ENCODE data around the gene CIPC.

Gene CIPC

DNA sequence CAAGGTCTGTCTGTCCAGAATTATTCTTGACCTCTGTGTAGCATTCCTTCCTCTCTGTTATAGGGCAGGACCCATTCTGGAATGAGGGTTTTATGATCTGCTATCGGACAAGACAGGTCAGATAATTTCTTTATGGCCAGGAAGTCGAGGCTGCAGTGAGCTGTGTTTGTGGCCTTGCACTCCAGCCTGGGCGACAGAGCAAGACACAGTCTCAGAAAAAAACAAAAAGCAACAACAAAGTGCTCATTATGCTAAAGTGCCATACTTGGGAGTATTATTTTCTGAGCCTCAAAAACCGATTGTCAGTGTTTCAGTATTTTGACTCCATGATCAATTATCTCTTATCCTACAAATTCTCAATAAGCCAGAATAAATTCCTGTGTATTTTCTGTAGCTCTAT, 4.1 kb downstream of the CIPC start:
- DNase-seq (ENCODE audit: low read depth in 2 of 2): no peak

DNA sequence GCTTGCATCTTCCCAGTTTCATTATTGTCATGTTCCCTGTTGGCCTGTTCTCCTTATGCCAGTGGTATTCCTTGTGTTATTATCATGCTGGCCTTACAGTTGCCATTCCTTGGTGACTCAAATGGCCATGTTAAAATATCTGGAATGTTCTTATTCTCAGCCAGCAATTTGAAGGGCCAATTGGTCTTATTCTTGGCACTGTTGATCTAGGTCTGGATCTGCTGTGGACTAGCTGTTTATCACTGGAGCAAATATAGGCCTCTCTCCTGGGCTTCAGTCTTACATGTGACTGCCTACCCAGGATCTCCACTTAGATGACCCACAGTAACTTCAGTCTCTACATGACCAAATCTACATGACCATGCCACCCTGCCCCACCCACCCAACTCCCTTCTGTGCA, 5.4 kb downstream of the CIPC start:
- no peak for DNase-seq (ENCODE audit: low read depth in 2 of 2)

DNA sequence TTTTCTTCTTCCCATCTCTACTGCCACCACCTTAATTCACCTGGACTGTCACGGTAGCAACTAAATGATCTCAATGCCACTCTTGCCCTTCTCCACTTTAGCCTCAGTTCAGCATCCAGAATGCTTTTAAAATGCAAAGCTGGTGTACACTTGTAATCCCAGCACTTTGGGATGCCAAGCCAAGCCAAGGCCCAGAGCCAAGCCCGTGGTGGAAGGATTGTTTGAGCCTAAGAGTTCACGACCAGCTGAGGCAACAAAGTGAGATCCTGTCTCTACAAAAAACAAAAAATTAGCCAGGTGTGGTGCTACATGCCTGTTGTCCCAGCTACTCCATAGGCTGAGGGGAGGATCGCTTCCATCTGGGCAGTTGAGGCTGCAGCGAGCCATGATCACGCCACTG, 5.9 kb downstream of the CIPC start:
- DNase-seq (ENCODE audit: low read depth in 2 of 2): no peak

DNA sequence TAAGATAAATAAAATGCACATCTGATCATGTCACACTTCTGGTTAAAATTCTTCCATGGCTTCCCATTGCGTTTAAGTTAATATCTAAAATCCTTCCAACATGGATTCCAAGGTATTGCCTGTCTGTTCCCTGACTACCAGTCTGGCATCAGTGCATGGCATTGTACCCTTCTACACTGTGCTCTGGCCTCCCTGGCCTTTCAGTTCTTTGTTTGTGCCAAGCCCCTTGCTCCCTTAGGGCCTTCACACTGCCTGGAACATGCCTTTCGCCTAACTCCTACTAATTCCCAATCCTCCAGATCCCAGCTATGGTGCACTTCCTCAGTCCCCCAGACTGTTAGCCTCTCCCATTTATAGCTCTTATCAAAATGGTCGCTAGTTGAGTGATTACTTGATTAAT, 6.3 kb downstream of the CIPC start:
- no peak for DNase-seq (ENCODE audit: low read depth in 2 of 2)

DNA sequence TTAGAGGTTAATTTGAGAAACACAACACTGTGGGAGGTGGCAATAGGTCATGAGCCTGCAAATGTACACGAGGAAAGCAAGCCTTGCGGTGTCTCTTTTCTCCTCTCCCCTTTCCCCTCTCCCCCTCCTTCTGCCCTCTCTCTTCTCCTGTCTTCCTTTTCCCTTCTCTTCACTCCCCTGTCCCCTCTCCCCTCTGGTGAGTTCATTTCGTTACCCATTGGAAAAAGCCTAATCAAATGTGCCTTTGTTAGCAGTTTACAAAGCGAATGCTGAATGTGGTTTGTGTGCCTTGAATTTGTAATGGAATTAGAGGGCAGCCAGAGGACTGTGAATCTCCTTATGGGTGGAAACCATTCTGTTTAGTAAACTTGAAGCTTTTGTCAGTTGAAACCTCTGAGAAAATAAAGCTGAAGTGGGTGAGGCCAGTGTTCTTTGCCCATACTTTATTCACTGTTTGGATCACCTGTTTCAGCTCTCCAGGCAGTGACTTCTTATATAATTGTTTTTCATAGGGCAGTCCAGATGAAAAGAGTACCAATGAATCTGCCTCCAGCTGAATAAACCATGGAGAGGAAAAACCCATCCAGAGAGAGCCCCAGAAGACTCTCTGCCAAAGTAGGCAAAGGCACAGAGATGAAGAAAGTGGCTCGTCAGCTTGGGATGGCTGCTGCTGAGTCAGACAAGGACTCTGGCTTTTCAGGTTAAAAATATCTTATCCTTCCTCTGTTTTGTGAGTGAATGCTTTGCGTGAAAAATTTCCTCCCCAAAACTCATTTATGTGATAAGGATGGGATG, 7.3 kb downstream of the CIPC start:
- no peak for DNase-seq (ENCODE audit: low read depth in 2 of 2)

DNA sequence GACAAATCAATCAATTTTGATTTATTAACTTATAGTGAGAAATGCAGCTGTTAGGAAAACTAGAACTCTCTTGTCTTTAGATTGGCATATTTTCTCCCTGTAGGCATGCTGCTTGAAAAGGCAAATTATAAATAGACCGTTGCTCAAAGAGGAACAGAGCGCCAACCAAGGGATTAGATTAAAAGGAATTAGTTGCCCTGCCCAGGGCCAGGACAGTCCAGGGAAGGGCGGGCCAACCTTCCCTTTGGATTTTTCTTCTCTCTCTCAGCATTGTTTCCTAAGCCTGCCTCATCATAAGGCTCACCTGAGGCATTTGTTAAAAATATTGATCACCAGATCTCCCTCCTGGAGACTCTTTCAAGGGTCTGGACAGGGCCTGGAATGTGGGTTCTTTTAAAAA, 8.6 kb downstream of the CIPC start:
- DNase-seq (ENCODE audit: low read depth in 2 of 2): no peak

DNA sequence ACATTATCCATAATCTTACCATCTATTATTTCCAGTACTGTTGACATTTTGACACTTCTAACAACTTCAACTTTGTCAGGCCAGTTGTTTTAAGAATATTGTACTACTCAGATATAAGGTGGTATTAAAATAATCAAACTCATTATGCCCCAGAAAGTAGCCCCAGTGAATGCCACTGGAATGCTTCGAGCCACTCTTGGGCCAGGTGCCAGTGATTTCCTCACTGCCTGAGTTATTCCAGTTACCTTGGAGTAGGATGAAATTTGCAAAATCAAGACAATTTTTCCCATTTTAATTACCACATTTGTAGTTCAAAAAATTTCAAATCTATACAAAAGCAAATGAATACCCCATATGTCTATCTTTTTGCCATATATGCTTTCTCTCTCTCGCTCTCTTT, 9.2 kb downstream of the CIPC start:
- DNase-seq (ENCODE audit: low read depth in 2 of 2): no peak

DNA sequence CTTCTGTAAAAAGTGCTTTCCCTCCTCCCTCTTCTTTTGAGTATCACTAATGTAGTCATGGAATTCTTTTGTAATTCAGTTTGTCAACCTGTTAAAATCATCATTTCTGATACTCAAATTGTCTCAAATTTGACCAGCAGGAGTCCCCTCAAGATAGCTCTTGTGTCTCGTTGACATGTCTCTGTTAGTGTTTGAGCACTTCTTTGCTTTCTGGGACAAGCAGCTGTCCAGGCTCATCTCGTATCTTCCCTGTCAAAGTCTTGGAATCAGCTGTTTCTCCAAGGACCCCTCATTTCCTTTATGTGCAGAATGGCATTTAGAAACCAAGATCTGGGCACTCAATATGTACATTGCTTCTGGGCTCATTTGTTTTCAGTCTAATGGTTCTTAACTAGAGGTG, 10.7 kb downstream of the CIPC start:
- DNase-seq (ENCODE audit: low read depth in 2 of 2): no peak

DNA sequence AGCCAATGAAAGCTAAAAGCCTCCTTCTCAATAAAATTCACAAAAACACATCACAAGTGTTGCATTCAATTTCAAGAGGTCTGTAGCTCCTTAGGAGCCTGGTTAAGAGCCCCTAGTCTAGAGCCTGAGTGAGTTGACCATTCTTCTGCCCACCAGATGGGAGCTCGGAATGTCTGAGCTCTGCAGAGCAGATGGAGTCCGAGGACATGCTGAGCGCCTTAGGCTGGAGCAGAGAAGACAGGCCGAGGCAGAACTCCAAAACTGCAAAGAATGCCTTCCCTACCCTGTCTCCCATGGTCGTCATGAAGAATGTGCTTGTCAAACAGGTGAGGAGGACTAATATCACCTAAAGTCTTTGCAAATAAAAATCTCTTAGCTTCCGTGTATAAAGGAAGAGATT, 11.6 kb downstream of the CIPC start:
- no peak for DNase-seq (ENCODE audit: low read depth in 2 of 2)

DNA sequence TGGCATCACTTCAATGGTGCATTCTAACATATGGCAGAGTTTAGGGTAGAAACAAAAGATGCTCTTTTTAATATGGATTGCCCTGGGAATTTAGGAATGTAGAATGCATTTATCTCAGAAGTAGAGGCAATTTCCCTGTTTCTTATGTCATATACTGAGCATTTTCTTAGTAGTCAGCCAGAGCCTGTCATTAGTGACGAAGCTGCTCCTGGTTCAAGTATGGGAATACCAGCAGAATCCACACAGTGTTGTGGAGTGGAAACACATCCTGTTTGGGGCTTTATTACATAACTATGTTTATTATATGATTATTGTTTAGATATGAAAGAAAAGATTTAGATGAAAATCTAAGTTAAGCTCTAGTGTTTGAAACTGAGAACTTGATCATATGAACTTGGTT, 12.2 kb downstream of the CIPC start:
- no peak for DNase-seq (ENCODE audit: low read depth in 2 of 2)

DNA sequence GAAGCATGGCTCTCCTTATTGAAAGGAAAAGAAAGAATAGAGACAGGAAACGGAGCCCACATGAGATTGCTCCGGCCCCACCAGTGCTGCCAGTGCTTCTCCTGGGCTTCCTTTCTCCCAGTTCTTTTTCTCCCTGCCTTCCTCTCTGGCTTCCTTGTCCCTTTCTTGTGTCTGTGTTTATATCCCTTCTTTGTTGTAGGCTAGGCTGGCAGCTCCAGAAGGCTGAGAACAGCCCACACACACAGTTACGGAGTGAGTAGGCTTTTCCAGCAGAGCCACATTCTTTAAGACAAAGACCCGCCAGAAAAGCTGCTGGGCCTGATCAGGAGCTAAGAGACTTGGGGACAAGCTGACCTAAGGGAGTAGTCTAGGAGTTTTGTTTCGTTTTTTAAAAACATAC, 13.0 kb downstream of the CIPC start:
- no peak for DNase-seq (ENCODE audit: low read depth in 2 of 2)

DNA sequence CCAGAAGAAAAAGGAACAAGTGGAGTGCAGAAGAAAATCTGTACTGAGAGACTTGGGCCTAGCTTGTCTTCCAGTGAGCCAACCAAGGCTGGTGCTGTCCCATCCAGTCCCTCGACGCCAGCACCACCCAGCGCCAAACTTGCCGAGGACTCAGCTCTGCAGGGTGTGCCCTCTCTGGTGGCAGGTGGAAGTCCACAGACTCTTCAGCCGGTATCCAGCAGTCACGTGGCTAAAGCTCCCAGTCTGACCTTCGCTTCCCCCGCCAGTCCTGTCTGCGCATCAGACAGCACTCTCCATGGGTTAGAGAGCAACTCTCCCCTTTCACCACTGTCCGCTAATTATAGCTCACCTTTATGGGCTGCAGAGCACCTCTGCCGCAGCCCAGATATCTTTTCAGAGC, 15.6 kb downstream of the CIPC start:
- DNase-seq (ENCODE audit: low read depth in 2 of 2): no peak

DNA sequence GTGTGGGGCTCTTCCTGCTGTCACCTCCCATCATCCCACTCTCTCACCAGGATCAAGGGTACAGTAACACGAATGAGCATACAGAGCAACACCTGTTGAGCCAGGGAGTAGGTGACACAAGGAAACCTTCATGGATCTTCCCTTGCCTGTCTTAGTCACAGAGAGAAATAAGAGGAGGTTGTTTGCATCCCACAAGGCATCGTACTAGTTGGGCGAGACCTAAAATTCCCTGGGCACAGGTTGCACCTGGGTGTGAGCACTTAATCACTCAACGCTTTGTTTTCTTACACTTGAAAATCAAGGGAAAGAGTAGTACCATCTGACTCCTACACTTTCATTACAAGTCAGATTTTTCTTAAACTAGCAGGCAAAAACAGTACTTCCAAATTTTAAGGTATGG, 16.6 kb downstream of the CIPC start:
- DNase-seq (ENCODE audit: low read depth in 2 of 2): no peak

DNA sequence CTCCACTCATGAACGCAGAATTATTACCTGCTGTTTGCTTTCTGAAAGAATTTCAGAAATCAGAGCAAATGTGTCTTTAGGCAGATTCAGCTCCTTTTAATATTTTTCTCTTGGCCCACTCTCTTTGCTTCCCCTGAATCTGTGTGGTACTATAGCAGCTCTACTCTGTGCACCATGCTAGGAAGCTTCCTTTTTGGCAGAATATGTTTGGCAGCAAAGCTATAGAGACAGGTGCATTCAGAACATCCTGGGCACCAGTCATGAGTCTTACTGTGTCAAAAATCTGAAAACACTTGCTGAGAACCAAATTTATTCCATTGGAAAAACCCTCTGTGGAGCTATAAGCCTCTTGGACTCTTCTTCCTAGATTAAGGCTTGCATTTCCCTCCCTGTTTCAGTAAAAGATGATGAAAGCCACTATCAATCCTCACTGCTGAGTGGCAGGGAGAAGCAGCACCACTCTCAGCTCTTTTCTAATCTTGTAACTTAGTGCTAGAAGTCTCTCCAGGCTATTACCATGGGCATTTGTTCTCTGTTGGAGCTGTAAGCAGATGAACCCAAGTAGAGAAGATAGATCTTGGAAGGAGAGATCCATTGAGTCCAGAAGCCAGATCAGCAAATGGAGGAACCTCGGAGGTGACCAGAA, 18.2 kb downstream of the CIPC start:
- no peak for DNase-seq (ENCODE audit: low read depth in 2 of 2)

DNA sequence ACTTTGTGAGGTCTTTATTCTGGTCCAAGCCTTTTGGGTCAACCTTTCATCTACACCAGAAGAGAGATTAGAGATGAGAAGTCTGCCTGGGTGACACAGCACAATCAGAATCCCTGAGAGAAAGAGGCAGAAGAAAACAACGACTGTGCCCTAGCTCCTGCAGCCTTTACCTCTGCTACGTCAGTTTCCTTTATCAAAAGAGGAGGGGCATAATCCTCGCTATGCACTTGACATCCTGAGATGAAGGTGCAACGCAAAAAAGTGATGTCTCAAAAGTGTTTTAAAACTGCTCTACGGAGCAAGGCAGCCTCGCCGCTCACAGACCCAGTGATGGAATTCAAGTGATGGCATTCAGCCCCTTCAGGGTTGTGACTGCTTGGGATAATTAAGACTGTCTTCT, 21.8 kb downstream of the CIPC start:
- DNase-seq (ENCODE audit: low read depth in 2 of 2): no peak

DNA sequence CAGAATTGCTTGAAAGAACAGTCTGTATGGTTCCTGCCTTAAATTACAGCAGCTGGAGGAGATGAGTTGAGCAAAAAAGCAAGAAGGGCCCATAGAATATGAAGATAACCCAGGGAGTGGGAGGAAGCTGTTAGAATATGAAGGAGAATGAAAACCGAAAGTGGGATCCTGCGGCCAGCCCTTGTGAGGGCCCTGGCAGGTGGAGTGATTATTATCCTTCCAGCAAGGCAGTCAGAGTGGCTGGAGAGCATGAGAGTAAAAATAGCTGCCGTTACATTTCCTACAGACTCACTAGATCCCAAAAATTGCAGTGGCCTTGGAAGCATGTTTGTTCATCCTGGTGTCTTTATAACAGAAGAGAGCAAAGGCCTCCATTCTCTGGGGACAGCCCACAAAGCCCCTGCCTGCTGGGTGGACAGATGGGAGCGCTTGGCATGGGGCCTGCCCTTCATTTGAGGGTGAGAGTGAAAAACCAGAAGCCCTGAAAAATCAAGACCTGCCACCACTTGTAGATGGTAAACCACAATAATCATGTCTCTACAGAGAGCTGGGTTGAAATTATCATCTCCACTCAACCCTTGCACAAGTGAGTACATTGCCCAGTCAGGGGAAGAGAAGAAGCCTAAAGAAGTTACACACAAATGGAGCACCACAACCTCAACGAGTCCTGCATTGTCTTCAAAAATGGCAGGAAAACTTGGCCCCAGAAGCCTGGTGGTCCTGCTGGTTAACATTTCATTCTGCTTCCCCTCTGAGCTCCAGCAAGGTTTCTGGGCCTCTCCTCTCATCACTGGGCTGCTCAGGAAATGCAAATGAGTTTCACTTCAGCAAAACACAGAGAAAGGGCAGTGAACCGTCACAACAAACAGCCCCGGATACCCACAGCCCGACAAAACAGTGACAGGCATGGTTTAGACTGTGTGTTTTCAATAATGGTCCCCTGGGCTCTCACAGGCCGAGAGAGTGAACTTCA, 23.0 kb downstream of the CIPC start:
- DNase-seq (ENCODE audit: low read depth in 2 of 2): no peak

DNA sequence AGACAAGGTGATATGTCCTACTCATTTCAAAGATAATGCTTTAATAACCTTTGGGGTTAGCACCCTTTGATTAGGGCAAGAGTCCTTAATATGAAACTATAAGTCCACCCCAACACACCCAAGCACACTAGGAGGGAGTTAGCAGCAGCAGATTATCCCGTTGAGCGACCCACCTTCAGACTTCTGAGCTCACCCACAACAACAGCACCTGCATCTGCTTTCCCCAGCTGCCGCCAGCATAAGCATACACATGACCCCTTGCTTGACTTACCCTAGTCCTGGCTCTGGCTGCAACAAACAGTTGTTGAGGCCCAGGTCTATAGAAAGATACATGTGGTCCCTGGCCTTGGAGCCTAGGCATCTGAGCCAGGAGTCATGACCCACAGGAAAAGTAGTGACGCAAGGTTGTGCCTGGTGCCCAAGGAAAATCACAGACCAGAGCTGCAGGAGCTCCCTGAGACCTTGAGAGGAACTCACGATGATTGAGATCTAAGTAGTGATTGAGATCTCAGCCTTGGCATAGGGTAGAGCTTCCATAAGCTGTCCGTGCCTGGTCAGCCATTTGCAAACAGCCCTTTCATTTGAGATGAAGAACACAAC, 24.6 kb downstream of the CIPC start:
- DNase-seq (ENCODE audit: low read depth in 2 of 2): no peak

DNA sequence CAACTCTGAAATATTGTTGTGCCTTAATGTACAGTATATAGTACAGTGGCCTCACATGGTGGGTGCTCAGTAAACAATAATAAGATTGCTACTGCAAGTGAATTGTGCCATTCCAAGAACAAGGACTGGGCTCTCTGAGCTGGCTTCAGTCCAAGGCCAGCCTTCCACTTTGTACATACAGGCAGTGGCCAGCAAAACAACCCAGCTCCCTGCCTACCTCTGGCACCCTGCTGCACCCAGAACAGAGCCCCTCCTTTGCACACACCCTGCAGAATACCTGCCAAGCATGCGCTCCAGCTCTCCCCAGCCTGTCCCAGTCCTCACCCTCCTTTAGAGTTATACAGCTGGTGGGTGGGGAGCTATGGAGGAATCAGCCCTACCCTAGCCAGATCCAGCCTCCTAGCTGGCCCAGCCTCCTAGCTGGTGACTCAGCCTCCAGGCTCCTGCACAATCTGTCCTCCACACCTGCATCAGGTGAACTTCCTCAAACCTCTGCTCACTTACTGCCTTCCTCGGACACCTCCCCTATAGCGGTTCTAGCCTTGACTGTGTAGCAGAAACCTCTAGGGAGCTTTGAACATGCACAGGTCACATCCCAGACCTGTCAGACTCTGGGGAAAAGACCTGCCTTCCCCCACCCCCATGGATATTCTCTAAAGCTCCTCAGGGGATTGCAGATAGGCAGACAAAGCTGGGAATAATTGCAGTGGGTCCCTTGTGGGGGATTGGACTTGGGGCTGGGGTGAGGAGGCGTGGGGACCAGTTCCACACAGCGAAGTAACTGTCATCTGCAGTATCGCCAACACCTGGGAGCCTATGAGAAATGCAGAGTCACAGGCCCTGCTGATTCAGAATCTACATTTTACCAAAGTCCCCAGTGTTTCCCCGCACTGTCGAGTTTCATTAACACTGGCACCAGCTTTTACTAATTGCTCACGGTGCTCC, 25.6 kb downstream of the CIPC start:
- DNase-seq (ENCODE audit: low read depth in 2 of 2): no peak

DNA sequence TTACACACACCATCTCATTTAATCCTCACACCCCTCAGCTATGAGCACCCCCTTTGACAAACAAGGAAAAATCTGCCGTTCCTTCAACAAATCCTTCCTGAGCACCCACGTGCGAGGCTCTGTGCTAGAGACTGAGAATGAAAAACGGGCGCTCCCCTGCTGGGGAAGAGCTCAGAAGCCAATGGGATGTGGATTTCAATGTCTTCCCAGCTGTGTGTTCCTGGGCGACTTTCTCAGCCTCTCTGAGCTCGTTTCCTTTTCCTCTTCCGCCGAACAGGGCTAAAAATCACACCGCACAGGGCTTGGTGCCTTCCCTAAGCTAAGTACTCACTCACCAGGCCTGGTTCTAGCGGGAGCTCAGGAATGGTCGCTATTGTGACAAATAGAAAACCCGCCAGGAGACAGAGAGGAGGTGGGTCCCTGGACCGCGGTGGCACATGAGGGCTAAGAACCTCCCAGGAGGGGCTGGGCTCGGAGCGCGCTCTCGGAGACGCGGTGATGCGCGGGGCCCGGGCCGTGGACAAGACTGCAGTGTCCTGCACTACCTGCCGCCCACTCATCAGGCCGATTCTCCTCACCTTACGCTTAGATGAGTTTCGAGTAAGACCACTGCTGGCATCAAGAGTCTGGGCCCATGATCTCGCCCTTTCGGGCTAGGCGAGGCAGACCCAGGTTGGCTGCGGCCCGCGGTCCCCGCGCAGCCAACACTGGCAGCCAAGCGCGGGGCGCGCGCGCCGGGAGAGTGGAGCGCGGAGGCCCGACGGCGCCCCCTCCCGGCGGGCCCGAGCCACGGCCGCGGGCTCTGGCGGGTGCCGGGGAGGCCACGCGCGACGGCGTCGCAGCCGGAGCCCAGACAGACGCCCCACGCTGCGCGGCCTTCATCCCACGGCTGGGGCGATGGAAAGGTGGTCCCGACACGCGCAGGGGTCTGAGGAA, 26.6 kb downstream of the CIPC start:
- DNase-seq (ENCODE audit: low read depth in 2 of 2): peak in 1 of 2 donors; percentile 34

DNA sequence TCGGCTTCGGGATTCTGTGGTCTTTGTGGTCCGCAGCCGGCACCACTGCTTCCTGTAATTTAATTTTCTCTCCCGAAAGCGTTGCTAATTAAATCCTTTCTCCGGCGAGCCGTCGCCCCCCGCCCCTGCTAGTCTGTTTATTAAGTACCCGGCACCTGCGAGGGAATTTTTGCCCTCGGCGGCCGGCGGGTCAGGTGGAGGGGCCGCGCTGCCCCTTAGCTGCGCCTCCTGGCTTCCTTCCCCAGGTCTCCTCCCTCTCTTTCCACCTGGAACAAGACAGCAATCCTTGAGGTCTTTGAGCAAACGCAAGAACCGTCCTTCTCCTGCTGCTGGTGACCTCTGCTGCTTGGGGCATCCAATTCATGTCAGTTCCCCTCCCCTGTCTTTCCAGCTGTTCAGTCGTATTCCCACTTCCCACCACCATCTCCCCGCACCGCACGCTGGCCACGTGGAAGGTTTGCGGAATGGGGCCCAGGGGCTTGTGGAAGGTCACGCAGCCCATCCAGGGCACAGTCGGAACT, 27.3 kb downstream of the CIPC start:
- DNase-seq (ENCODE audit: low read depth in 2 of 2): no peak

Measured in stimulated activated CD8-positive, alpha-beta memory T cell treated with anti-CD3 and anti-CD28 coated beads, Interleukin-15, amount 100 ng/mL, for 48 hours (primary cell).